CD14-positive monocyte (primary cell): ENCODE data around the gene HS6ST1. TPM values are rescaled to one million over a fixed set of nuclear protein-coding genes. Genes with fewer than 3 reads are reported as not detected.
"Not testable (repeated sequence)": the region's sequence is repeated elsewhere in the genome, so short reads cannot be mapped to it uniquely, and the experiment has no call there.

ENCODE experiments used
- DNase-seq, 3 donors: peaks; one replicate each; pipeline ENCODE4 v3.0.0-alpha.2; 2011 to 2022
- H2AFZ ChIP-seq: 2 replicates; pipeline ENCODE4 v1.6.0; 2012; ENCODE audit warnings: mild to moderate bottlenecking, low read depth, low read length, inconsistent platforms; ENCODE audit not compliant: insufficient read depth, poor library complexity, severe bottlenecking
- H3K27ac ChIP-seq, 2 donors: 1 replicate in 1 of 2; 2 replicates in 1 of 2; pipeline ENCODE4 v1.5.1; 2012 to 2013; ENCODE audit warnings: low read length in 2 of 2, control low read depth in 1 of 2, inconsistent platforms in 1 of 2, low read depth in 1 of 2, mild to moderate bottlenecking in 1 of 2
- H3K27me3 ChIP-seq, 2 donors: one replicate each; pipeline versions ENCODE4 v1.6.0 to v1.6.1; 2011 to 2013; ENCODE audit warnings: low read length in 2 of 2; ENCODE audit not compliant: control insufficient read depth in 2 of 2, insufficient read depth in 2 of 2
- H3K36me3 ChIP-seq, 2 donors: replicated peaks in 1 of 2; 1 replicate in 1 of 2; 2 replicates in 1 of 2; pipeline versions ENCODE4 v1.5.1 to v1.6.1; 2012 to 2013; ENCODE audit warnings: low read length in 2 of 2, control low read depth in 1 of 2, inconsistent platforms in 1 of 2, mild to moderate bottlenecking in 1 of 2; ENCODE audit not compliant: insufficient read depth in 2 of 2, control insufficient read depth in 1 of 2
- H3K4me1 ChIP-seq, 2 donors: 1 replicate in 1 of 2; 2 replicates in 1 of 2; pipeline versions ENCODE4 v1.5.1 to v1.6.1; 2012 to 2013; ENCODE audit warnings: low read length in 2 of 2, control low read depth in 1 of 2, inconsistent platforms in 1 of 2, mild to moderate bottlenecking in 1 of 2, moderate library complexity in 1 of 2; ENCODE audit not compliant: insufficient read depth in 2 of 2, control insufficient read depth in 1 of 2
- H3K4me2 ChIP-seq: replicated peaks from 2 replicates; pipeline ENCODE3; 2012; ENCODE audit warnings: low read length, moderate library complexity, mild to moderate bottlenecking; ENCODE audit not compliant: poor library complexity, severe bottlenecking; ENCODE audit errors: extremely low read depth
- H3K4me3 ChIP-seq, 3 experiments: fragments of 200-600 bp in 1 of 3; sonication (generic) in 1 of 3; replicated peaks in 1 of 3; 1 replicate in 2 of 3; 2 replicates in 1 of 3; pipeline ENCODE4 v1.5.1; 2011 to 2013; ENCODE audit warnings: low read length in 3 of 3, mild to moderate bottlenecking in 3 of 3, control low read depth in 2 of 3, low read depth in 2 of 3, inconsistent platforms in 1 of 3, moderate library complexity in 1 of 3
- H3K79me2 ChIP-seq: 2 replicates; pipeline ENCODE4 v1.6.0; 2012; ENCODE audit warnings: mild to moderate bottlenecking, control low read depth, inconsistent platforms, low read length, moderate library complexity; ENCODE audit not compliant: insufficient read depth
- H3K9ac ChIP-seq: 2 replicates; pipeline ENCODE4 v1.6.0; 2017; ENCODE audit warnings: low read length, mild to moderate bottlenecking; ENCODE audit not compliant: insufficient read depth, poor library complexity, severe bottlenecking
- H3K9me3 ChIP-seq, 2 donors: replicated peaks in 1 of 2; 1 replicate in 1 of 2; 2 replicates in 1 of 2; pipeline versions ENCODE4 v1.5.1 to v1.6.1; 2012 to 2013; ENCODE audit warnings: low read length in 2 of 2, control low read depth in 1 of 2; ENCODE audit not compliant: control insufficient read depth in 1 of 2, insufficient read depth in 1 of 2
- H4K20me1 ChIP-seq: 2 replicates; pipeline ENCODE4 v1.6.0; 2012; ENCODE audit warnings: mild to moderate bottlenecking, low read length, control low read depth, moderate library complexity; ENCODE audit not compliant: insufficient read depth
- H3K27ac Mint-ChIP-seq, 7 donors: one replicate each; pipeline ENCODE4 v1.8.0; 2020; ENCODE audit warnings: mild to moderate bottlenecking in 7 of 7, mixed read lengths in 7 of 7, moderate library complexity in 6 of 7, inconsistent platforms in 2 of 7
- H3K27me3 Mint-ChIP-seq, 3 donors: one replicate each; pipeline ENCODE4 v1.8.0; 2021 to 2022; ENCODE audit warnings: low read depth in 3 of 3, mild to moderate bottlenecking in 3 of 3, mixed read lengths in 3 of 3, moderate library complexity in 3 of 3, inconsistent platforms in 1 of 3
- H3K36me3 Mint-ChIP-seq, 2 donors: one replicate each; pipeline ENCODE4 v1.8.0; 2020; ENCODE audit warnings: mixed read lengths in 2 of 2, inconsistent platforms in 1 of 2, mild to moderate bottlenecking in 1 of 2
- H3K4me1 Mint-ChIP-seq: one replicate; pipeline ENCODE4 v1.8.0; 2020; ENCODE audit warnings: mild to moderate bottlenecking, mixed read lengths
- H3K4me3 Mint-ChIP-seq, 2 donors: one replicate each; pipeline ENCODE4 v1.8.0; 2020; ENCODE audit warnings: mild to moderate bottlenecking in 2 of 2, mixed read lengths in 2 of 2, moderate library complexity in 1 of 2
- H3K9me3 Mint-ChIP-seq, 7 donors: one replicate each; pipeline ENCODE4 v1.8.0; 2020 to 2022; ENCODE audit warnings: mixed read lengths in 7 of 7, mild to moderate bottlenecking in 6 of 7, moderate library complexity in 6 of 7, inconsistent platforms in 2 of 7
- WGBS: methylation state at CpG from one replicate; pipeline ENCODE4 v1.1.5; 2013; ENCODE audit warnings: missing lambda C conversion rate; ENCODE audit not compliant: insufficient coverage; 5-methylcytosine and 5-hydroxymethylcytosine counted together
- intact Hi-C, 2 donors: fragments of 100-400 bp; cut with micrococcal nuclease; formaldehyde crosslinking; loops; one replicate each; pipeline versions ENCODE4 v1.15.0 to v1.15.1; 2023
- polyA plus RNA-seq, 3 donors: library from polyadenylated mRNA; depleted of rRNA in 1 of 3; unstranded in 2 of 3; stranded (reverse) in 1 of 3; fragments of 300-500 nt in 2 of 3; fragments of >200 nt in 1 of 3; fragmentation: Illumina TruSeq in 2 of 3; gene quantifications; 1 replicate in 2 of 3; 2 replicates in 1 of 3; pipeline ENCODE4 v1.2.3, GENCODE V29; 2012 to 2021
- TF ChIP-seq, protein P1 (sequence below): fragments of 200-600 bp; IDR thresholded peaks from one replicate; pipeline ENCODE4 v1.8.0; 2022; ENCODE audit warnings: antibody characterized with exemption, mild to moderate bottlenecking

The HS6ST1 gene
- polyA plus RNA-seq, 3 donors, result 2.9 to 5.4 (median 4.0) TPM

GRCh38 chr2:128258218-128258617 is 60.5 kb downstream of the HS6ST1 start:
- DNase-seq, result no peak
- no peaks in the 10 kb centered on the region for H4K20me1 ChIP-seq
- Mint-ChIP-seq H3K27me3 (peaks cover 2 to 6% (median 5%) of the 10 kb centered on the region in 3 donors), H3K27ac (no peak overlapping the region), H3K4me1 (no peaks in the 10 kb centered on the region), H3K36me3 (no peaks in the 10 kb centered on the region), H3K4me3 (no peak overlapping the region), H3K9me3 (peaks cover 0 to 7% (median 2%) of the 10 kb centered on the region in 7 donors)
- no peaks in the 10 kb centered on the region for H3K9me3 ChIP-seq
- no peak overlapping the region for H3K4me3 ChIP-seq
- TF ChIP-seq, protein P1, sequence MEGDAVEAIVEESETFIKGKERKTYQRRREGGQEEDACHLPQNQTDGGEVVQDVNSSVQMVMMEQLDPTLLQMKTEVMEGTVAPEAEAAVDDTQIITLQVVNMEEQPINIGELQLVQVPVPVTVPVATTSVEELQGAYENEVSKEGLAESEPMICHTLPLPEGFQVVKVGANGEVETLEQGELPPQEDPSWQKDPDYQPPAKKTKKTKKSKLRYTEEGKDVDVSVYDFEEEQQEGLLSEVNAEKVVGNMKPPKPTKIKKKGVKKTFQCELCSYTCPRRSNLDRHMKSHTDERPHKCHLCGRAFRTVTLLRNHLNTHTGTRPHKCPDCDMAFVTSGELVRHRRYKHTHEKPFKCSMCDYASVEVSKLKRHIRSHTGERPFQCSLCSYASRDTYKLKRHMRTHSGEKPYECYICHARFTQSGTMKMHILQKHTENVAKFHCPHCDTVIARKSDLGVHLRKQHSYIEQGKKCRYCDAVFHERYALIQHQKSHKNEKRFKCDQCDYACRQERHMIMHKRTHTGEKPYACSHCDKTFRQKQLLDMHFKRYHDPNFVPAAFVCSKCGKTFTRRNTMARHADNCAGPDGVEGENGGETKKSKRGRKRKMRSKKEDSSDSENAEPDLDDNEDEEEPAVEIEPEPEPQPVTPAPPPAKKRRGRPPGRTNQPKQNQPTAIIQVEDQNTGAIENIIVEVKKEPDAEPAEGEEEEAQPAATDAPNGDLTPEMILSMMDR, result no peak
- H2AFZ ChIP-seq, result no peak overlapping the region
- H3K4me1 ChIP-seq, result no peaks in the 10 kb centered on the region
- H3K27ac ChIP-seq, result no peak overlapping the region
- no peaks in the 10 kb centered on the region for H3K36me3 ChIP-seq
- no peak overlapping the region for H3K4me2 ChIP-seq
- no peaks in the 10 kb centered on the region for H3K27me3 ChIP-seq
- H3K9ac ChIP-seq, result no peak overlapping the region
- no peaks in the 10 kb centered on the region for H3K79me2 ChIP-seq
- whole genome bisulfite sequencing, result 96% methylated on average over 6 of the region's 6 CpGs
- intact Hi-C loops, result no loop called here

DNA sequence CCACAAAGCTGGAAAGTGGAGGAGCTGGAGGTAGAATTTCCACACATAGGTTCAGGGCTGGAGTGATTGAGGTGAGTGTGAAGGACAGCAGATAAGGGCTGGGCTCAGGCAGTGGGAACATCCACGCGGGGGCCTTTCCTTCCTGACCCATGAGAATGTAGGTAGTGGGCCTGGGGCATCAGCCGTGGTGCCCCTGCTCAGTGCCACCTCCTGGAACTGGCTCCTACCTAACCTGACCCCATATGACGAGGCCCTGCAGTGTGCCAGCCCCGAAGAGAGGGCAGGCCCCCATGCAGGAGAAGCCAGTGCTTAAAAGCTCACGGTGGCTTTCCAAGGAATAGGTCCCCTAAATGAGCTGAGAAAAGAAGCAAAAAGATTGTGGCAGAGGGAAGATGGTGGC is 66.2 kb downstream of the HS6ST1 start:
- Histone ChIP-seq H3K36me3 (no peaks in the 10 kb centered on the region), H3K27me3 (no peaks in the 10 kb centered on the region), H2AFZ (no peak overlapping the region), H3K4me3 (no peak overlapping the region), H3K79me2 (no peaks in the 10 kb centered on the region), H3K9me3 (no peaks in the 10 kb centered on the region), H3K9ac (no peak overlapping the region), H3K4me1 (no peaks in the 10 kb centered on the region), H3K4me2 (no peak overlapping the region), H4K20me1 (no peaks in the 10 kb centered on the region), H3K27ac (no peak overlapping the region)
- no peak for DNase-seq
- TF ChIP-seq, protein P1, result no peak
- Mint-ChIP-seq H3K36me3 (no peaks in the 10 kb centered on the region), H3K4me3 (no peak overlapping the region), H3K9me3 (peaks cover 0 to 3% (median 0%) of the 10 kb centered on the region in 7 donors), H3K27ac (no peak overlapping the region), H3K27me3 (peaks cover 0 to 6% (median 5%) of the 10 kb centered on the region in 3 donors), H3K4me1 (no peaks in the 10 kb centered on the region)
- intact Hi-C loops, result no loop called here
- 100% methylated on average over 3 of the region's 6 CpGs for WGBS

- not testable (repeated sequence) for H3K27ac ChIP-seq
Observed at GRCh38 chr2:128252086-128252485, 66.6 kb downstream of the HS6ST1 start.

More at GRCh38 chr2:128252086-128252485, 66.6 kb downstream of the HS6ST1 start:
- H3K27me3 ChIP-seq, H3K4me1 Mint-ChIP-seq, H4K20me1 ChIP-seq, H3K36me3 ChIP-seq, DNase-seq, H3K36me3 Mint-ChIP-seq, H2AFZ ChIP-seq, H3K9me3 ChIP-seq, H3K27me3 Mint-ChIP-seq, H3K4me2 ChIP-seq, H3K27ac Mint-ChIP-seq, H3K9me3 Mint-ChIP-seq, H3K4me3 Mint-ChIP-seq, H3K4me3 ChIP-seq, H3K79me2 ChIP-seq, H3K9ac ChIP-seq, H3K4me1 ChIP-seq, intact Hi-C loops: not testable (repeated sequence)
- 96% methylated on average over 5 of the region's 6 CpGs for WGBS
